Measurements from ENCODE around the gene IFNW1. TPM values are rescaled to one million over a fixed set of nuclear protein-coding genes. Genes with fewer than 3 reads are reported as not detected.

The IFNW1 gene
- total RNA-seq, 2 donors from 2014 or later: not detected

- no peak for DNase-seq (ENCODE audit: low spot score)
- Histone ChIP-seq H3K4me3 (no peak overlapping the region), H3K9me3 (no peaks in the 10 kb centered on the region), H3K36me3 (no peaks in the 10 kb centered on the region), H3K4me1 (no peaks in the 10 kb centered on the region), H3K27ac (no peak overlapping the region), H3K27me3 (no peaks in the 10 kb centered on the region)
- no peak for TF ChIP-seq CTCF (IDR thresholded peaks at IDR 0.05)
Measured at GRCh38 chr9:21119093-21119770, 22.4 kb downstream of the IFNW1 start.

GRCh38 chr9:21114311-21114710 is 27.3 kb downstream of the IFNW1 start:
- H3K27ac ChIP-seq: no peak overlapping the region
- no peak for DNase-seq (ENCODE audit: low spot score)
- TF ChIP-seq CTCF (IDR thresholded peaks at IDR 0.05): no peak
- H3K36me3 ChIP-seq: no peaks in the 10 kb centered on the region
- no peaks in the 10 kb centered on the region for H3K9me3 ChIP-seq
- H3K4me1 ChIP-seq: no peaks in the 10 kb centered on the region
- H3K27me3 ChIP-seq: no peaks in the 10 kb centered on the region
- H3K4me3 ChIP-seq: no peak overlapping the region

- Histone ChIP-seq H3K4me1 (no peaks in the 10 kb centered on the region), H3K27ac (no peak overlapping the region), H3K9me3 (no peaks in the 10 kb centered on the region), H3K27me3 (no peaks in the 10 kb centered on the region), H3K4me3 (no peak overlapping the region), H3K36me3 (no peaks in the 10 kb centered on the region)
- peak; percentile 47 to 83 for TF ChIP-seq CTCF (IDR thresholded peaks at IDR 0.05)
- DNase-seq (ENCODE audit: low spot score): no peak
Measured at GRCh38 chr9:21110708-21111576, 30.7 kb downstream of the IFNW1 start.

GRCh38 chr9:21104787-21105186 is 36.8 kb downstream of the IFNW1 start:
- no peaks in the 10 kb centered on the region for H3K27me3 ChIP-seq
- no peak overlapping the region for H3K4me3 ChIP-seq
- no peaks in the 10 kb centered on the region for H3K9me3 ChIP-seq
- no peaks in the 10 kb centered on the region for H3K36me3 ChIP-seq
- no peak for TF ChIP-seq CTCF (IDR thresholded peaks at IDR 0.05)
- H3K4me1 ChIP-seq: no peaks in the 10 kb centered on the region
- no peak for DNase-seq (ENCODE audit: low spot score)
- H3K27ac ChIP-seq: no peak overlapping the region

GRCh38 chr9:21102305-21102704 is 39.3 kb downstream of the IFNW1 start:
- H3K27me3 ChIP-seq: no peaks in the 10 kb centered on the region
- H3K9me3 ChIP-seq: no peaks in the 10 kb centered on the region
- H3K36me3 ChIP-seq: no peaks in the 10 kb centered on the region
- H3K27ac ChIP-seq: no peak overlapping the region
- TF ChIP-seq CTCF (IDR thresholded peaks at IDR 0.05): no peak
- DNase-seq (ENCODE audit: low spot score): no peak
- H3K4me1 ChIP-seq: peaks cover 0 to 3% of the 10 kb centered on the region in 2 donors
- no peak overlapping the region for H3K4me3 ChIP-seq

Data from right atrium auricular region (tissue), 2 donors.